MM.1S (cell line): Measurements from ENCODE around the gene CHRNB4.

Source experiments
- DNase-seq: peaks from one replicate; pipeline ENCODE4 v3.0.0-alpha.2; 2015
- H2AFZ ChIP-seq: fragments of 300-600 bp; sonication (generic); 2 replicates; pipeline ENCODE4 v1.6.0; 2016; ENCODE audit warnings: antibody characterized with exemption, low read length
- H3F3A ChIP-seq: fragments of 300-600 bp; sonication (generic); 2 replicates; pipeline ENCODE4 v1.6.1; 2016; ENCODE audit warnings: mild to moderate bottlenecking, antibody characterized with exemption, low read length, moderate library complexity, mixed read lengths; ENCODE audit not compliant: insufficient read depth
- H3K27ac ChIP-seq: fragments of 300-600 bp; sonication (generic); 2 replicates; pipeline ENCODE4 v1.5.1; 2016; ENCODE audit warnings: mild to moderate bottlenecking, low read length
- H3K27me3 ChIP-seq: fragments of 300-600 bp; sonication (generic); replicated peaks from 2 replicates; pipeline ENCODE4 v1.6.0; 2016; ENCODE audit warnings: low read length; ENCODE audit not compliant: insufficient read depth
- H3K36me3 ChIP-seq: fragments of 300-600 bp; sonication (generic); replicated peaks from 2 replicates; pipeline ENCODE4 v1.6.1; 2016; ENCODE audit warnings: mild to moderate bottlenecking, low read length, mixed read lengths; ENCODE audit not compliant: insufficient read depth
- H3K4me1 ChIP-seq: fragments of 300-600 bp; sonication (generic); 2 replicates; pipeline ENCODE4 v1.6.1; 2016; ENCODE audit warnings: low read length, mixed read lengths
- H3K4me2 ChIP-seq: fragments of 300-600 bp; sonication (generic); 2 replicates; pipeline ENCODE4 v1.6.0; 2016; ENCODE audit warnings: low read depth, low read length
- H3K4me3 ChIP-seq: fragments of 300-600 bp; sonication (generic); 2 replicates; pipeline ENCODE4 v1.5.1; 2016; ENCODE audit warnings: low read length, mixed read lengths
- H3K79me2 ChIP-seq: fragments of 300-600 bp; sonication (generic); 2 replicates; pipeline ENCODE4 v1.6.1; 2016; ENCODE audit warnings: mixed run types, low read length, mixed read lengths
- H3K9ac ChIP-seq: fragments of 300-600 bp; sonication (generic); 2 replicates; pipeline ENCODE4 v1.6.1; 2016; ENCODE audit warnings: low read length, mixed read lengths
- H3K9me2 ChIP-seq: fragments of 300-600 bp; sonication (generic); replicated peaks from 2 replicates; pipeline ENCODE4 v1.6.1; 2016; ENCODE audit warnings: mild to moderate bottlenecking, low read length, mixed read lengths; ENCODE audit not compliant: insufficient read depth
- H3K9me3 ChIP-seq: fragments of 300-600 bp; sonication (generic); replicated peaks from 2 replicates; pipeline ENCODE4 v1.6.1; 2016; ENCODE audit warnings: mild to moderate bottlenecking, low read length, mixed read lengths; ENCODE audit not compliant: insufficient read depth
- H4K20me1 ChIP-seq: fragments of 300-600 bp; sonication (generic); 2 replicates; pipeline ENCODE4 v1.6.1; 2016; ENCODE audit warnings: mild to moderate bottlenecking, low read length, moderate library complexity, mixed read lengths; ENCODE audit not compliant: insufficient read depth
- CTCF ChIP-seq: fragments of 300-600 bp; sonication (generic); IDR thresholded peaks from 2 replicates; pipeline ENCODE4 v1.5.1; 2016; ENCODE audit warnings: antibody characterized with exemption, low read length, mixed read lengths
- EZH2 ChIP-seq: fragments of 300-600 bp; sonication (generic); optimal IDR thresholded peaks from 2 replicates; pipeline ENCODE3; 2017; ENCODE audit warnings: low read depth, mild to moderate bottlenecking, antibody characterized with exemption, low read length, mixed read lengths
- EZH2phosphoT487 ChIP-seq: fragments of 300-600 bp; sonication (generic); IDR thresholded peaks from 2 replicates; pipeline ENCODE4 v1.6.1; 2018; ENCODE audit warnings: antibody characterized with exemption, low read length

CHRNB4 gene

GRCh38 chr15:78679089-78679511 lies 38.1 kb upstream of the CHRNB4 start:
- TF ChIP-seq EZH2 (no peak), EZH2phosphoT487 (no peak), CTCF (no peak)
- H4K20me1 ChIP-seq, result no peaks in the 10 kb centered on the region
- no peak overlapping the region for H3K9ac ChIP-seq
- H3K9me3 ChIP-seq, result no peaks in the 10 kb centered on the region
- no peak overlapping the region for H2AFZ ChIP-seq
- H3K4me1 ChIP-seq, result no peaks in the 10 kb centered on the region
- no peak overlapping the region for H3K4me3 ChIP-seq
- H3K4me2 ChIP-seq, result no peak overlapping the region
- H3K9me2 ChIP-seq, result no peaks in the 10 kb centered on the region
- no peaks in the 10 kb centered on the region for H3K36me3 ChIP-seq
- no peak overlapping the region for H3K27ac ChIP-seq
- H3K27me3 ChIP-seq, result no peaks in the 10 kb centered on the region
- no peaks in the 10 kb centered on the region for H3F3A ChIP-seq
- H3K79me2 ChIP-seq, result no peaks in the 10 kb centered on the region
- DNase-seq, result no peak

GRCh38 chr15:78676424-78677110 lies 35.6 kb upstream of the CHRNB4 start:
- Histone ChIP-seq H3K9ac (no peak overlapping the region), H3K4me2 (no peak overlapping the region), H3K27me3 (no peaks in the 10 kb centered on the region), H3F3A (no peaks in the 10 kb centered on the region), H3K79me2 (no peaks in the 10 kb centered on the region), H3K27ac (no peak overlapping the region), H3K9me3 (no peaks in the 10 kb centered on the region), H4K20me1 (no peaks in the 10 kb centered on the region), H3K4me1 (no peaks in the 10 kb centered on the region), H3K36me3 (no peaks in the 10 kb centered on the region), H2AFZ (no peak overlapping the region), H3K9me2 (no peaks in the 10 kb centered on the region), H3K4me3 (no peak overlapping the region)
- no peak for DNase-seq
- TF ChIP-seq EZH2, result no peak
- no peak for TF ChIP-seq CTCF
- TF ChIP-seq EZH2phosphoT487, result no peak

GRCh38 chr15:78675617-78676360 lies 34.8 kb upstream of the CHRNB4 start:
- no peak for DNase-seq
- TF ChIP-seq CTCF (no peak), EZH2phosphoT487 (no peak), EZH2 (no peak)
- H3K9me2 ChIP-seq, result no peaks in the 10 kb centered on the region
- no peaks in the 10 kb centered on the region for H3K9me3 ChIP-seq
- H3K27ac ChIP-seq, result no peak overlapping the region
- H3K4me1 ChIP-seq, result no peaks in the 10 kb centered on the region
- no peak overlapping the region for H3K4me2 ChIP-seq
- H3K79me2 ChIP-seq, result no peaks in the 10 kb centered on the region
- H3F3A ChIP-seq, result no peaks in the 10 kb centered on the region
- no peak overlapping the region for H3K4me3 ChIP-seq
- no peaks in the 10 kb centered on the region for H3K27me3 ChIP-seq
- H2AFZ ChIP-seq, result no peak overlapping the region
- no peak overlapping the region for H3K9ac ChIP-seq
- H4K20me1 ChIP-seq, result no peaks in the 10 kb centered on the region
- no peaks in the 10 kb centered on the region for H3K36me3 ChIP-seq
